Epidermal melanocyte (primary cell): ENCODE data around the gene TXK.
A peak's percentile ranks its signal among the peaks of the same experiment; 100 is the strongest.
"Not testable (repeated sequence)": the region's sequence is repeated elsewhere in the genome, so short reads cannot be mapped to it uniquely, and the experiment has no call there.

ENCODE experiments used
- DNase-seq: peaks from one replicate; pipeline ENCODE4 v3.0.0; 2011; ENCODE audit warnings: low spot score; ENCODE audit not compliant: insufficient read length

Gene TXK

GRCh38 chr4:48134081-48134480, at the start of gene TXK:
TXK (minus strand) TSS chr4:48134250; CDS start chr4:48134170, 80 bp downstream.
- DNase-seq = no peak

GRCh38 chr4:48180234-48180633, 46.2 kb upstream of the TXK start:
- DNase-seq = no peak

GRCh38 chr4:48178931-48179330, 44.9 kb upstream of the TXK start:
- DNase-seq = no peak

GRCh38 chr4:48175806-48176205, 41.8 kb upstream of the TXK start:
- DNase-seq = no peak

GRCh38 chr4:48175328-48175727, 41.3 kb upstream of the TXK start:
- DNase-seq = no peak

GRCh38 chr4:48173056-48173991, 39.3 kb upstream of the TXK start:
- no peak for DNase-seq

GRCh38 chr4:48172651-48173050, 38.6 kb upstream of the TXK start:
- DNase-seq = no peak

- no peak for DNase-seq
Measured at GRCh38 chr4:48169636-48170035, 35.6 kb upstream of the TXK start.

GRCh38 chr4:48167538-48168263, 33.7 kb upstream of the TXK start:
- no peak for DNase-seq

- DNase-seq = not testable (repeated sequence)
Measured at GRCh38 chr4:48164561-48164960, 30.5 kb upstream of the TXK start.

- no peak for DNase-seq
Measured at GRCh38 chr4:48163746-48164145, 29.7 kb upstream of the TXK start.

- no peak for DNase-seq
Measured at GRCh38 chr4:48162162-48162561, 28.1 kb upstream of the TXK start.

GRCh38 chr4:48157271-48157670, 23.2 kb upstream of the TXK start:
- no peak for DNase-seq

- no peak for DNase-seq
Measured at GRCh38 chr4:48156423-48156822, 22.4 kb upstream of the TXK start.

- no peak for DNase-seq
Measured at GRCh38 chr4:48153791-48154550, 19.9 kb upstream of the TXK start.

- no peak for DNase-seq
Measured at GRCh38 chr4:48152259-48152658, 18.2 kb upstream of the TXK start.

- DNase-seq = no peak
Measured at GRCh38 chr4:48149827-48150370, 15.8 kb upstream of the TXK start.

GRCh38 chr4:48147621-48148020, 13.6 kb upstream of the TXK start:
- DNase-seq = no peak

- peak; percentile 30 for DNase-seq
Measured at GRCh38 chr4:48141048-48141447, 7.0 kb upstream of the TXK start.

- DNase-seq = peak; percentile 22
Measured at GRCh38 chr4:48139691-48140090, 5.6 kb upstream of the TXK start.

GRCh38 chr4:48138936-48139335, 4.9 kb upstream of the TXK start:
- DNase-seq = no peak
